ENCODE measurements around the gene C8B. TPM values are rescaled to one million over a fixed set of nuclear protein-coding genes. Genes with fewer than 3 reads are reported as not detected.

The C8B gene
- not detected in 2 replicates for total RNA-seq (2011; cell fraction: chromatin; rRNA removed; ENCODE audit: low replicate concordance)
- not detected in 2 replicates for total RNA-seq (2011; cell fraction: nucleolus; rRNA removed)
- not detected in 2 replicates for total RNA-seq (2011; cell fraction: nucleoplasm; rRNA removed)
- not detected in 2 replicates for total RNA-seq (2014; rRNA removed)
- not detected in 2 replicates for total RNA-seq (2014; rRNA removed; fragmentation: Illumina TruSeq; extraction: Trizol)
- total RNA-seq (2015; rRNA removed; fragmentation: Illumina TruSeq; extraction: Trizol) = not detected in 2 replicates
- total RNA-seq (2021) = not detected in 2 replicates
- polyA plus RNA-seq (2011; rRNA removed) = not detected in 2 replicates
- not detected in 2 replicates for polyA plus RNA-seq (2011; cell fraction: cytosol; rRNA removed)
- polyA plus RNA-seq (2011; cell fraction: nucleus; rRNA removed) = not detected in 2 replicates
- polyA plus RNA-seq (2012) = not detected in 2 replicates
- polyA plus RNA-seq (2014; fragmentation: Illumina TruSeq; extraction: Trizol) = not detected in 2 replicates
- not detected for polyA plus RNA-seq (2014; fragmentation: Nextera tagmentation; extraction: Ambion mirVana)
- polyA plus RNA-seq (2014; rRNA removed) = not detected in 2 replicates
- not detected in 2 replicates for polyA minus RNA-seq (2011; rRNA and poly(A)+ RNA removed)
- polyA minus RNA-seq (2011; cell fraction: cytosol; rRNA and poly(A)+ RNA removed) = not detected in 2 replicates
- not detected in 2 replicates for polyA minus RNA-seq (2011; cell fraction: nucleus; rRNA and poly(A)+ RNA removed)
- not detected for Bru-seq, nascent RNA
- not detected for BruChase-seq, experiment 1, labeled RNA remaining after a 2-hour chase
- BruChase-seq, experiment 2, labeled RNA remaining after a 6-hour chase = not detected
- long read RNA-seq, experiment 1 = 0 reads
- long read RNA-seq, experiment 2 = 0 reads
- long read RNA-seq, experiment 3 = 0 reads

DNA sequence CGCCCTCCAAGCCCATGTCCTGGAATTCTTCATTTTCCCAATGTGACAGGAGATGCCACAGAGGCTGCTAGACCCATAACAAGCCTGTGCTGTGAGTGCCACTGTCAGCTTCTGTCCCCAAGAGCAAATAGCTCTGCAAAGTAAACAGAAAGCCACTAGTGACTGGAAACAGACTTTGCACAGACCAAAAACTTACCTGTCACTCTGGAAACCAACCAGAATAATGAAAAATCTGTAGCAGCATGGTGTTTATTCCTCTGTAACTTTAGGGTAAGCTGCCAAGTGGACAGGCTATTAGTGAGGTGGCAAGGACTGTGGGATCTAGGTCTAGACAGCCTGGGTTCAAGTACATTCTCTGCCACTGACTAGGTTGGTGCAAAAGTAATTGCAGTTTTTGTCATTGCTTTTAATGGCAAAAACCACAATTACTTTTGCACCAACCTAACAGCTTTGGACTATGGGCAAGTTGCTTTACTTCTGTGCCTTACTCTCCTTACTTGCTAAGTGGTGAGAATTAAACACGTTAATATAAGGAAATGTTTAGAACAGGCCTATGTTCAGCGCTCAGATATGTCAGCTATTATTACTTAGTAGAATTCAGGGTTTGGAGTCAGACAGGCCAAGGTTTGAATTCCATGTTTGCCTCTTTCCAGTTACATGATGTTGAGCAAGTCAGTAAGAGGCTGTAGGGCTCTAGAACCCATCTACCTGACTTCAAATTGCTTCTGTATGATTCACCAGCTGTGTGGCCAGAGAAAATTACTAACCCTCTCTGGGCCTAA is at the start of gene C8B:
TSS of gene C8B (minus strand) at position 100 of the 782 bp plus-strand sequence. CDS start at position 33, 67 bp downstream.
- no peak for TF ChIP-seq GTF2E2 (tag; IDR thresholded peaks at IDR 0.05)
- TF ChIP-seq, protein P1, sequence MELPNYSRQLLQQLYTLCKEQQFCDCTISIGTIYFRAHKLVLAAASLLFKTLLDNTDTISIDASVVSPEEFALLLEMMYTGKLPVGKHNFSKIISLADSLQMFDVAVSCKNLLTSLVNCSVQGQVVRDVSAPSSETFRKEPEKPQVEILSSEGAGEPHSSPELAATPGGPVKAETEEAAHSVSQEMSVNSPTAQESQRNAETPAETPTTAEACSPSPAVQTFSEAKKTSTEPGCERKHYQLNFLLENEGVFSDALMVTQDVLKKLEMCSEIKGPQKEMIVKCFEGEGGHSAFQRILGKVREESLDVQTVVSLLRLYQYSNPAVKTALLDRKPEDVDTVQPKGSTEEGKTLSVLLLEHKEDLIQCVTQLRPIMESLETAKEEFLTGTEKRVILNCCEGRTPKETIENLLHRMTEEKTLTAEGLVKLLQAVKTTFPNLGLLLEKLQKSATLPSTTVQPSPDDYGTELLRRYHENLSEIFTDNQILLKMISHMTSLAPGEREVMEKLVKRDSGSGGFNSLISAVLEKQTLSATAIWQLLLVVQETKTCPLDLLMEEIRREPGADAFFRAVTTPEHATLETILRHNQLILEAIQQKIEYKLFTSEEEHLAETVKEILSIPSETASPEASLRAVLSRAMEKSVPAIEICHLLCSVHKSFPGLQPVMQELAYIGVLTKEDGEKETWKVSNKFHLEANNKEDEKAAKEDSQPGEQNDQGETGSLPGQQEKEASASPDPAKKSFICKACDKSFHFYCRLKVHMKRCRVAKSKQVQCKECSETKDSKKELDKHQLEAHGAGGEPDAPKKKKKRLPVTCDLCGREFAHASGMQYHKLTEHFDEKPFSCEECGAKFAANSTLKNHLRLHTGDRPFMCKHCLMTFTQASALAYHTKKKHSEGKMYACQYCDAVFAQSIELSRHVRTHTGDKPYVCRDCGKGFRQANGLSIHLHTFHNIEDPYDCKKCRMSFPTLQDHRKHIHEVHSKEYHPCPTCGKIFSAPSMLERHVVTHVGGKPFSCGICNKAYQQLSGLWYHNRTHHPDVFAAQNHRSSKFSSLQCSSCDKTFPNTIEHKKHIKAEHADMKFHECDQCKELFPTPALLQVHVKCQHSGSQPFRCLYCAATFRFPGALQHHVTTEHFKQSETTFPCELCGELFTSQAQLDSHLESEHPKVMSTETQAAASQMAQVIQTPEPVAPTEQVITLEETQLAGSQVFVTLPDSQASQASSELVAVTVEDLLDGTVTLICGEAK (IDR thresholded peaks at IDR 0.05) = peak; percentile 31; the same call in 1 of the 2 replicates
- TF ChIP-seq, protein P1 (CRISPR knock-in tag; IDR thresholded peaks at IDR 0.05) = no peak
- no TSS peak for BruUV-seq (replicated peaks)

More for the DNA sequence above, at the start of gene C8B:
- Histone ChIP-seq H3K4me2 (ENCODE audit: insufficient read depth, low read length) (no peak within 1 kb of the TSS), H3K9me3 (replicated peaks; ENCODE audit: control insufficient read depth, insufficient read depth, low read depth, low read length) (no peaks in the 10 kb centered on the region), H2AFZ (ENCODE audit: low read depth, low read length) (no peak within 1 kb of the TSS), H3K4me1 (replicated peaks in 1 of 2; ENCODE audit: control insufficient read depth in 2 of 2, insufficient read depth in 2 of 2, low read length in 2 of 2) (no peaks in the 10 kb centered on the region), H3K79me2 (ENCODE audit: control insufficient read depth, insufficient read depth, low read length) (no peaks in the 10 kb centered on the region), H4K20me1 (replicated peaks; ENCODE audit: control insufficient read depth, insufficient read depth, low read length) (no peaks in the 10 kb centered on the region), H3K36me3 (ENCODE audit: control insufficient read depth, insufficient read depth, low read length) (no peaks in the 10 kb centered on the region), H3K4me3 (no peak within 1 kb of the TSS), H3K27ac (ENCODE audit: extremely low read depth, low read depth, low read length) (no peak within 1 kb of the TSS), H3K9me1 (ENCODE audit: control insufficient read depth, insufficient read depth, low read length) (no peaks in the 10 kb centered on the region), H3K27me3 (ENCODE audit: control insufficient read depth in 2 of 2, insufficient read depth in 2 of 2, low read length in 2 of 2) (peaks cover 0 to 7% of the 10 kb centered on the region in 2 experiments; a peak in 2 of 5 replicates), H3K9ac (ENCODE audit: insufficient read depth in 1 of 2, low read depth in 2 of 2, low read length in 2 of 2) (no peak within 1 kb of the TSS)
- WGBS (ENCODE audit: insufficient coverage, low coverage, missing lambda C conversion rate) = 2% methylated on average over 3 of the region's 3 CpGs
- DNase-seq (ENCODE audit: extremely low read depth in 1 of 4, low spot score in 3 of 4) = no peak
- ATAC-seq = no peak
- CTCF ChIA-PET (ENCODE audit: low intra/inter-chr PET ratio) = no interaction called here
- intact Hi-C loops (cut with micrococcal nuclease) (no loop called here), in situ Hi-C loops (cut with MboI) (loop anchor here (10.0 kb wide), 1 partner anchor 141 kb away; no protein-coding TSS in a partner anchor)
- POLR2A ChIA-PET = interaction anchor here (0.9 kb wide), 1 partner anchor 25 kb away, joined by 4 read pairs; no protein-coding TSS in a partner anchor
- no peak for FAIRE-seq
